Adrenal gland (tissue), 12 donors: ENCODE data around the gene TMEM98. TPM values are rescaled to one million over a fixed set of nuclear protein-coding genes. Genes with fewer than 3 reads are reported as not detected.

Source experiments
- DNase-seq, 7 donors: peaks; one replicate each; pipeline ENCODE4 v3.0.0-alpha.2; 2019 to 2020
- H3K27ac ChIP-seq, 5 donors: fragments of 200-600 bp; sonication (generic) in 4 of 5; 1 replicate in 3 of 5; 2 replicates in 2 of 5; pipeline versions ENCODE4 v1.5.1 to v1.8.0; 2016 to 2020; ENCODE audit warnings: mild to moderate bottlenecking in 1 of 5
- H3K27me3 ChIP-seq: fragments of 200-600 bp; 2 replicates; pipeline ENCODE4 v1.8.0; 2021
- H3K36me3 ChIP-seq, 2 donors: fragments of 200-600 bp; replicated peaks in 1 of 2; 1 replicate in 1 of 2; 2 replicates in 1 of 2; pipeline versions ENCODE4 v1.5.1 to v1.8.0; 2018 to 2022
- H3K4me1 ChIP-seq, 2 donors: fragments of 200-600 bp; replicated peaks in 1 of 2; 1 replicate in 1 of 2; 2 replicates in 1 of 2; pipeline versions ENCODE4 v1.5.1 to v1.8.0; 2018 to 2021
- H3K4me3 ChIP-seq, 4 donors: fragments of 200-600 bp; sonication (generic) in 3 of 4; one replicate each; pipeline ENCODE4 v1.5.1; 2016 to 2018
- H3K9me3 ChIP-seq, 3 donors: fragments of 200-600 bp; sonication (generic) in 1 of 3; replicated peaks in 1 of 3; 1 replicate in 2 of 3; 2 replicates in 1 of 3; pipeline versions ENCODE4 v1.5.1 to v1.8.0; 2016 to 2021
- CTCF ChIP-seq, 6 experiments: fragments of 450-650 bp in 4 of 6; fragments of 200-600 bp in 2 of 6; sonication (generic) in 1 of 6; IDR thresholded peaks; 1 replicate in 5 of 6; 2 replicates in 1 of 6; pipeline versions ENCODE4 v1.5.1 to v1.8.0; 2016 to 2021; ENCODE audit warnings: antibody characterized with exemption in 6 of 6, mild to moderate bottlenecking in 2 of 6, moderate library complexity in 1 of 6
- POLR2A ChIP-seq, 2 donors: fragments of 450-650 bp; IDR thresholded peaks; one replicate each; pipeline ENCODE4 v1.6.1; 2017; ENCODE audit warnings: antibody characterized with exemption in 2 of 2, mild to moderate bottlenecking in 2 of 2, moderate library complexity in 1 of 2
- WGBS, 4 donors: extraction: QIAGEN DNeasy Blood & Tissue Kit in 2 of 4; methylation state at CpG; one replicate each; pipeline versions ENCODE4 v1.1.5 to v1.1.7; 2013 to 2017; 5-methylcytosine and 5-hydroxymethylcytosine counted together
- intact Hi-C, 2 donors: fragments of 100-400 bp; cut with DNase I; formaldehyde crosslinking; loops; one replicate each; pipeline versions ENCODE4 v1.14.1 to v1.15.0; 2022 to 2023
- polyA plus RNA-seq, 3 donors: library from polyadenylated mRNA; stranded (reverse); fragments of 200-250 nt in 2 of 3; fragments of 350-450 nt in 1 of 3; fragmentation: Illumina TruSeq in 1 of 3; extraction: RNeasy Lipid Tissue Mini Kit (QIAGEN cat#74804) in 1 of 3; gene quantifications; one replicate each; pipeline ENCODE4 v1.2.3, GENCODE V29; 2013 to 2014
- total RNA-seq, 9 donors: library from RNA; depleted of rRNA in 4 of 9; stranded (reverse); fragments of >200 nt in 4 of 9; fragments of 120-200 nt in 1 of 9; fragmentation: NEBNext Ultra II Directional in 1 of 9; extraction: Animal tissue kit (Norgen Biotek cat#: 25700) in 1 of 9; gene quantifications; one replicate each; pipeline versions ENCODE4 v1.1.0 to v1.2.4, GENCODE V29; 2013 to 2023
- donor health status: healthy with polysubstance abuse.
- donor health status: Bipolar disorder and iron deficiency.
- donor health status: DM: yes; HTN: yes; CAD: no.
- donor health status: DM: no; HTN: no; CAD: no.
- donor health status: DM: no; HTN: no; CAD: no.
- donor health status: DM: yes; HTN: yes; CAD: no.

Gene TMEM98
- total and polyA plus RNA-seq, 12 donors, result 19.5 to 167 (median 77.3) TPM

DNA sequence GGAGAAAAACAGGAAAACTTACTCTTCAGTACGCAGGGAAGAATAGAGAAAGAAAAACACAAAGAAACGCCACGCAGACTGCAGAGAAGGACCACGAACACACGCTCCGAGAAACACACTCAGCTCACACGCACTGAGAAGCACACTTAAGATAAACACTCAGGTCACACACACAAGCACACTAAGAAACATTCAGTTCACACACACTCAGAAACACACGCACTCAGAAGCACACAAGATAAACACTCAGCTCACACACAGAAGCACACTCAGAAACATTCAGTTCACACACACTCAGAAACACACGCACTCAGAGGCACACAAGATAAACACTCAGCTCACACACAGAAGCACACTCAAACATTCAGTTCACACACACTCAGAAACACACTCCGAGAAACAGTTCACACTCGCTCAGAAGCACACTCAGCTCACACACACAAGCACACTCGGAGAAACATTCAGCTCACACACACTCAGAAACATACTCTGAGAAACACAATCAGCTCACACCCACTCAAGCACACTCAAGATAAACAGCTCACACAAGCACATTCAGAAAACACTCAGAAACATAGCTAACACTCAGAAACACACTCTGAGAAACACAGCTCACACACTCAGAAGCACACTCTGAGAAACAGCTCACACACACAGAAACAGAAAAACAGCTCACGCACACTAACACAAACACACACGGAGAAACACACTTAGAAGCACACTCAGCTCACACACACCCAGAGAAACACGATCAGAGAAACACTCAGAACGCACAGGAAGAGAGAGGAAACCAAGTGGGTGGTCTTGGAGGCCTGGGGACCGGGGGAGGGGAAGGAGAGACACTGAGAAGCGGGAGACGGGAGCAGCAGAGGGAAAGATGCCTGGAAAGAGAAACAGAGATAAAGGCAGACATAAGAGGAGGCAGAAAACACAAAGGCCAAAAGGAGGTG is 908 bp downstream of the TMEM98 start:
- intact Hi-C loops, result no loop called here
- peaks cover 5 to 10% of the 10 kb centered on the region in 2 donors for H3K4me1 ChIP-seq
- no peaks in the 10 kb centered on the region for H3K9me3 ChIP-seq
- no peak for DNase-seq
- H3K27me3 ChIP-seq, result no peaks in the 10 kb centered on the region
- H3K36me3 ChIP-seq, result peaks cover 0 to 12% of the 10 kb centered on the region in 2 donors
- 26 to 33% (median 29%) methylated on average over 19 of the region's 19 CpGs for WGBS, 4 donors
- H3K27ac ChIP-seq, result peak overlapping the region in 3 of 5 donors; percentile 49 to 81 (median 55)
- TF ChIP-seq POLR2A (IDR thresholded peaks at IDR 0.05) (no peak), CTCF (IDR thresholded peaks at IDR 0.05) (no peak)
- H3K4me3 ChIP-seq, result peak overlapping the region in 3 of 4 donors; percentile 29 to 96 (median 41)

GRCh38 chr17:32929588-32929987 is 1.6 kb downstream of the TMEM98 start:
- Histone ChIP-seq H3K4me3 (peak overlapping the region in 1 of 4 donors; percentile 96), H3K36me3 (peaks cover 0 to 12% of the 10 kb centered on the region in 2 donors), H3K27me3 (no peaks in the 10 kb centered on the region), H3K9me3 (no peaks in the 10 kb centered on the region), H3K4me1 (peaks cover 5 to 10% of the 10 kb centered on the region in 2 donors), H3K27ac (no peak overlapping the region)
- intact Hi-C loops, result no loop called here
- 66 to 100% (median 77%) methylated on average over 1 to 2 of the region's 2 CpGs for WGBS, 4 donors
- DNase-seq, result no peak
- TF ChIP-seq POLR2A (IDR thresholded peaks at IDR 0.05) (no peak), CTCF (IDR thresholded peaks at IDR 0.05) (no peak)

DNA sequence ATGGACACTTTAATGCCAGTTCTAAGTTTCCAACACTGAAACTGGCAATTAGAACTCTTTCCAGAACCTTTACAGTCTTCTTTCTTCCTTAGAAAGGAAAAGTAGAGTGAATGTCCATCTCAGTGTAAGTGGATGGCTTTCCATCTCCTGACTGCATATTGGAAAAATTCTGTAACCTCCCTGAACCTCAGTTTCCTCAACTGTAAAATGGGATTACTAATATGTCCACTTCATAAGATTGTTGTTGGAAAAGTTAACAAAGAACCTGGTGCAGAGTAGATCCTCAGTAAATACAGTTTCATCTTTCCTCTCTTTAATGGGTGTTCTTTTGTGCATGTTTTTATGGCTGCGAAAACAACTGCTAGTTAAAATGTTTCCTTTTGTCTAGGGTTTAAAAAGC is 2.6 kb downstream of the TMEM98 start:
- Histone ChIP-seq H3K4me3 (no peak overlapping the region), H3K27me3 (no peaks in the 10 kb centered on the region), H3K9me3 (no peaks in the 10 kb centered on the region), H3K27ac (no peak overlapping the region), H3K36me3 (peaks cover 0 to 12% of the 10 kb centered on the region in 2 donors), H3K4me1 (peaks cover 5 to 10% of the 10 kb centered on the region in 2 donors)
- DNase-seq, result no peak
- no peak for TF ChIP-seq CTCF (IDR thresholded peaks at IDR 0.05)
- TF ChIP-seq POLR2A (IDR thresholded peaks at IDR 0.05), result no peak
- intact Hi-C loops, result no loop called here
- 90 to 100% (median 97%) methylated on average over 1 of the region's 1 CpG for WGBS, 4 donors

- TF ChIP-seq CTCF (IDR thresholded peaks at IDR 0.05), result no peak
- TF ChIP-seq POLR2A (IDR thresholded peaks at IDR 0.05), result no peak
- H3K4me3 ChIP-seq, result no peak overlapping the region
- 88 to 94% (median 88%) methylated on average over 1 of the region's 1 CpG for WGBS, 4 donors
- no peaks in the 10 kb centered on the region for H3K9me3 ChIP-seq
- peaks cover 5 to 10% of the 10 kb centered on the region in 2 donors for H3K4me1 ChIP-seq
- H3K36me3 ChIP-seq, result peaks cover 0 to 12% of the 10 kb centered on the region in 2 donors
- H3K27ac ChIP-seq, result no peak overlapping the region
- H3K27me3 ChIP-seq, result no peaks in the 10 kb centered on the region
- intact Hi-C loops, result no loop called here
- no peak for DNase-seq
These were observed 3.7 kb downstream of the TMEM98 start for GRCh38 chr17:32931686-32932085.
